AG08395 (cell line): ENCODE data around the gene FGF12.
"Not testable (repeated sequence)": the region's sequence is repeated elsewhere in the genome, so short reads cannot be mapped to it uniquely, and the experiment has no call there.

Experiments used
- DNase-seq: peaks from one replicate; pipeline ENCODE4 v3.0.0; 2012; ENCODE audit warnings: mixed read lengths, low spot score

The FGF12 gene

GRCh38 chr3:192577811-192578210 is 149.5 kb downstream of the FGF12 start:
- no peak for DNase-seq

GRCh38 chr3:192577271-192577670 is 150.1 kb downstream of the FGF12 start:
- no peak for DNase-seq

DNA sequence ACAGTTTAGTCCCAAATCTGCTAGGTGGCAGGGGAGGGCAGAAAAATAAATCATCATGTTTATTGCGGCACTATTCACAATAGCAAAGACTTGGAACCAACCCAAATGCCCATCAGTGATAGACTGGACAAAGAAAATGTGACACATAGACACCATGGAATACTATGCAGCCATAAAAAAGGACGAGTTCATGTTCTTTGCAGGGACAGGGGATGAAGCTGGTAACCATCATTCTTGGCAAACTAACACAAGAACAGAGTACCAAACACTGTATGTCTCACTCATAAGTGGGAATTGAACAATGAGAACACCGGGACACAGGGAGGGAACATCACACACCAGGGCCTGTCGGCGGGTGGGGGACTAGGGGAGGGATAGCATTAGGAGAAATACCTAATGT is 150.6 kb downstream of the FGF12 start:
- not testable (repeated sequence) for DNase-seq

DNA sequence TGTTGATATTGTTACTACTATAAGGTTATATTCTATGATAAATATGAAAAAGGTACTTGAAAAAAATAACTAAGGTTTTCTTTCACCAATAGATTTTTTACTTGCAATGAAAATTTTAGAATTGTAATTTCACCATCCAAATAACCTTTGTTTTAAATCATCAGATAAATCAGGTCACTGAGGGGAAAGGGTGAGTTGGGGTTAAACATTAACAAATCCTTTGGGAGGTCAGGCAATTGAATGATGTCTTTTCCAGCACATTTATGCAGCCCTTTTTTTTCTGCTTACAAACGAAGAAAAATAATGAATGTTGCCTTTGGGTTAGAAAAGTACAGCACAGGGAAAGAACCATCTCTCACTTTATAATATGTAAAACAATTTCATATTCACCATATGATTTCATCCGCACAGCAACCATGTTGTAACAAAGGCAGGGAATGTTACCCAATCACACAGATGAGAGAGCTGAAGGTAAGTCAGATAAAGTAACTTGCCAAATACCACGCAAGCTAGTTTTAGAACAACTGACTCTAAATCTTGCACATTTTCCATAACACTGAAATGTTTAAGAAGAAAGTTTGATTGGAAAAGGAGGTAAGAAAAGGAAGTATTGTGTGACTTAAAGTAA is 151.3 kb downstream of the FGF12 start:
- DNase-seq: no peak

GRCh38 chr3:192573240-192573639 is 154.1 kb downstream of the FGF12 start:
- no peak for DNase-seq

- peak; percentile 11 for DNase-seq
These were observed 156.2 kb downstream of the FGF12 start for GRCh38 chr3:192570821-192571791.

- DNase-seq: no peak
These were observed 157.0 kb downstream of the FGF12 start for GRCh38 chr3:192570315-192570714.

- DNase-seq: peak; percentile 69
These were observed 160.5 kb downstream of the FGF12 start for GRCh38 chr3:192566706-192567290.

DNA sequence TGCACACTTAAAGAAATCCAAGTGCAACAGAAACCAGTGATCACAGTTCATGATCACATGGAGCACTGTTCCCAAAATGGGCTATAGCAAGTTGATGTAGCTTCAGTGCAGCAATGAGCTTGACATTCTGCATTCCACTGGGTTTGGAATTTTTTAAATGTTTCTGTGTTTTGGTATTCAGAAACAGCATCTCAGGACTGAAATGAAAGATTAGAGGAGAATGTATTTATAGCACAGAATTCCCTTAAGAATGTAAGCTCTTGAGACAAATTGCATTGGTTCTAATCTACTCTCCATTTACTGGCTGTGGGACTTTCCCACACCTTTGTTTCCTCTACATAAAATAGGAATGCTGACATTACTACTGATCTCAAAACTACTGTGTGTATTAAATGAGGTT is 162.7 kb downstream of the FGF12 start:
- no peak for DNase-seq

GRCh38 chr3:192563417-192563816 is 163.9 kb downstream of the FGF12 start:
- no peak for DNase-seq

- no peak for DNase-seq
These were observed 173.6 kb downstream of the FGF12 start for GRCh38 chr3:192553707-192554106.

DNA sequence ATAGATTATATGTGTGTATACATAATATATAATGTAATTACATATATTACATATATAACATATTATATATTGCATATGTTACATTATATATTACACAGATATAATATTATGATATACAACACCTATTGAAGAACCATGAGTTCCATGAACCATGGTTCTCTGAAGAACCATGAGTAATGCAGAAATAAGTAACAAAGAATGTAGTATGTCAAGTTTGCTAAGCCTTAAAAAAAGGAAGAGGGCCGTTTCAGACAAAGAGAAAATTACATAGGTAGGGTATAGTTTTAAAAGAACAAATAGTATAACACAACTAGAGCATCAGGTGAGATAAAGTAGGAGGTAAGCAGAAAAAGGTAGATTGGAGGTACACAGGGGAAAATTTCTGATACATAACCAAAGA is 177.0 kb downstream of the FGF12 start:
- DNase-seq: no peak

- DNase-seq: no peak
These were observed 182.0 kb downstream of the FGF12 start for GRCh38 chr3:192545333-192545732.

DNA sequence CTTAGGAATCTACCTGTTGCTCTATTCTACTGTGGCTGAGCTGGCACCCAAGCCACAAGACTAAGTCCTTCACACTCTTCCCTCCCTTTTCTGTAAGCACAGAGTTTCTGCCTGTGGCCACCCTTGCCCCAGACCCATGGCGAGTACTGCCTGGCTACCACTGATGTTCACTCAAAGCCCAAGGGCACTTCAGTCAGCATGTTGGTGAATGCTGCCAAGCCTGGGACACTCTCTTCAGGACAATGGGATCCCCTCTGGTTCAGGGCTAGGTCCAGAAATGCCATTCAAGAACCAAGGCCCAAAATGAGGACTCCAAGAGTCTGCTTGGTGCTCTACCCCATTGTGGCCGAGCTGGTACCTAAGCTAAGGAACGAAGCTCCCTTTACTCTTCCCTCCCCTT is 184.2 kb downstream of the FGF12 start:
- no peak for DNase-seq

GRCh38 chr3:192516820-192517219 is 210.5 kb downstream of the FGF12 start:
- DNase-seq: no peak

DNA sequence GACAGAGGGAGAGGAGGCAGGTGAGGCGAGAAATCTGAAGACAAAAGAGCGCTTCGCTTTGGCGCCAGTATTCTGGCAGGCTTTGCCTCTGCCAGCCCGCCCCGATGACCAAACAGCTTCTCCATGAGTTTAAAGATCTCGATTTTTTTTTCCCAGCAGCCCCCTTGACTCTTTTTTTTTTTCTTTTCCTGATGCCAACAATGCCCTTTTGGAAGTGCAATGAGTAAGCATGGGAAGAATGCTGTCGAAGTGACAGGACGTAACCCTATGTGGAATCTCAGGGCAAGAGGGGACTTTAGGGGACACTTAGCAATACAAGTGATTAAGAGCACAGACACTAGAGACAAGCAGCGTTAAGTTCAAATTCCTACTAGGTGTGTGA is 211.7 kb downstream of the FGF12 start:
- DNase-seq: no peak

DNA sequence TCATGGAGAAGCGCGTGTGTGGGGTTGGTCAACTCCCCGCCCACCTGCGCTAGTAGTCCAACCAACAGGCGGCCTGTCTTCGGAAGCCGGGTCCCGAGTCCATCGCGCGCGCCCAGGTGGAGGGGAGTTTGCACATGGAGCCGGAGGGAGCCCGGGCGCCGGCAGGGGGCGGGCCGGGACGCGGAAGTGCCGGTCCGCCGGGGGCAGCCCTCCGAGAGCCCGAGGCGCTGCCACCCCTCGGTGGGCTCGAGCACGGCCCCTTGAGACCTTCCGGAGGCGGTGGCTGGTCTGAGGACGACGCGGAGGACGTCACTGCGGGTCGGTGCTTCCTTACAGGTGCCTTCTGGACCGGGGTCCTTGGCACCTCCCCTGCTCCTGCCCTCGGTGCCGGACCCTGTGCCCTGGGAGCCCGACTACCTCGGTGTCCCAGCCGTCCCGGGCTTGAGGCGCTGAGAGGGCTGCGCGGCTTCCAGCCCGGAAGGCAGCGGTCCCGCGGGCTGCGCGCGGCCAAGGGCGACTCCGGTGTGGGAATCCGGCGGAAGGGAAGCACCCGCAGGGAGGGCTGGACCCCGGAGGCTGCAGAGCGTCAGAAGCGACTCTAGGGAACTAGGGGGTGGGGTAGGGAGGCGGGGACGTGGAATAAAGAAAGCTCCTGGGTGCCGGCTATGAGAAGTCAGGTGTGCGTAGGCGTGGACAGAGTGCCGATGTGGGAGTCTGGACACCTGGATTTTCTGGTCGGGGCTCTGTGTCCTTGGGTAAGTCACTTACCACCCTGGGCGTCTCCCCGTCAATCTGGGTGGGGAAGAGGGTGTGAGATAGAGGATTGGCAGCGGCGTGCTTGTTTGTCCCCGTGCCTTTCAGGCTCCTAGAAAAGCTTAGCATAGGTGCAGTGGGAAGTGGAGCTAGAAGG is 212.3 kb downstream of the FGF12 start:
- DNase-seq: no peak

- no peak for DNase-seq
These were observed 213.1 kb downstream of the FGF12 start for GRCh38 chr3:192514081-192514753.

GRCh38 chr3:192505731-192506130 is 221.6 kb downstream of the FGF12 start:
- DNase-seq: no peak

DNA sequence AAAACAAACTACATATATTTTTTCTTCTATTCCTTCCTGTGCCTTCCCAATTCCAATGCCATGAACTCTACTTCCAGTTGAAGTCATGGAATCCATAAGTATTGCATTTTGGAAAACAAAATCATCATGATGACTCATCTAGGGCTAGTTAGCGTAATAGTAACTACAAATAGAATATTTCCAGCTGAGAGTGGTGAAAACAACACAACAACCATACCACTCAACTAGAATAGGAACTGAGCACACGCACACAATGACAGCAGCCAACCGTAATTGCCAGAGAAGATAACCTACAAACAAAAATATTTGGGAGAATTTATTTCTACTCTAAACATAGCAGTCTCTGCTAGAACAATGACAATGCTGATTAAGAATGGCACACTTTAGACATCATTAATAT is 225.9 kb downstream of the FGF12 start:
- DNase-seq: no peak

GRCh38 chr3:192496905-192497587 is 230.3 kb downstream of the FGF12 start:
- DNase-seq: no peak
